SK-N-DZ (cell line): ENCODE data around the gene ITPKB.

Experiments
- DNase-seq: peaks from one replicate; pipeline ENCODE4 v3.0.0-alpha.2; 2015; ENCODE audit warnings: low spot score

ITPKB gene

GRCh38 chr1:226704169-226704937 is 34.7 kb downstream of the ITPKB start:
- no peak for DNase-seq

- DNase-seq: peak; percentile 23
Observed at GRCh38 chr1:226702957-226703831, 35.9 kb downstream of the ITPKB start.

- no peak for DNase-seq
Observed at GRCh38 chr1:226702318-226702956, 36.6 kb downstream of the ITPKB start.

- DNase-seq: no peak
Observed at GRCh38 chr1:226700861-226701260, 38.2 kb downstream of the ITPKB start.

- no peak for DNase-seq
Observed at GRCh38 chr1:226699166-226699565, 39.9 kb downstream of the ITPKB start.

GRCh38 chr1:226698659-226699058 is 40.4 kb downstream of the ITPKB start:
- DNase-seq: no peak

GRCh38 chr1:226697929-226698544 is 41.0 kb downstream of the ITPKB start:
- DNase-seq: no peak

GRCh38 chr1:226697151-226697928 is 41.7 kb downstream of the ITPKB start:
- no peak for DNase-seq

GRCh38 chr1:226696547-226696946 is 42.5 kb downstream of the ITPKB start:
- DNase-seq: no peak

GRCh38 chr1:226695335-226695900 is 43.7 kb downstream of the ITPKB start:
- DNase-seq: no peak

- no peak for DNase-seq
Observed at GRCh38 chr1:226692823-226693222, 46.3 kb downstream of the ITPKB start.

GRCh38 chr1:226692051-226692792 is 46.9 kb downstream of the ITPKB start:
- DNase-seq: no peak

- DNase-seq: no peak
Observed at GRCh38 chr1:226691247-226691646, 47.8 kb downstream of the ITPKB start.

GRCh38 chr1:226690460-226690982 is 48.6 kb downstream of the ITPKB start:
- no peak for DNase-seq

GRCh38 chr1:226688808-226689207 is 50.3 kb downstream of the ITPKB start:
- no peak for DNase-seq

GRCh38 chr1:226688056-226688748 is 50.9 kb downstream of the ITPKB start:
- no peak for DNase-seq

GRCh38 chr1:226687426-226687825 is 51.7 kb downstream of the ITPKB start:
- no peak for DNase-seq

GRCh38 chr1:226686440-226687425 is 52.3 kb downstream of the ITPKB start:
- DNase-seq: no peak
